Activated CD8-positive, alpha-beta T cell treated with anti-CD3 and anti-CD28 coated beads for 36 hours (primary cell): ENCODE data around the gene GAA. TPM values are rescaled to one million over a fixed set of nuclear protein-coding genes. Genes with fewer than 3 reads are reported as not detected.

Experiments used
- ATAC-seq: fragments of 200-7000 bp; cut with Tn5 transposase; one replicate; pipeline ENCODE4 v1.10.0; 2021; ENCODE audit warnings: mild to moderate bottlenecking, moderate library complexity
- CTCF ChIA-PET: fragments of 350-600 bp; sonication (Branson Sonifier 250); formaldehyde crosslinking; loops from one replicate; lab custom pipeline; 2021; ENCODE audit warnings: antibody characterized with exemption; lab: Charles Lee
- POLR2A ChIA-PET: fragments of 350-600 bp; sonication (Branson Sonifier 250); formaldehyde crosslinking; loops from one replicate; lab custom pipeline; 2021; ENCODE audit warnings: antibody characterized with exemption; lab: Charles Lee
- DNase-seq: peaks from one replicate; pipeline ENCODE4 v3.0.0-alpha.2; 2020
- H3K27ac Mint-ChIP-seq: one replicate; pipeline ENCODE4 v1.8.0; 2021; ENCODE audit warnings: mild to moderate bottlenecking, mixed read lengths
- H3K27me3 Mint-ChIP-seq: one replicate; pipeline ENCODE4 v1.8.0; 2021; ENCODE audit warnings: mixed read lengths
- H3K36me3 Mint-ChIP-seq: one replicate; pipeline ENCODE4 v1.8.0; 2021; ENCODE audit warnings: low read depth, mixed read lengths
- H3K4me1 Mint-ChIP-seq: one replicate; pipeline ENCODE4 v1.8.0; 2021; ENCODE audit warnings: low read depth, mixed read lengths
- H3K4me3 Mint-ChIP-seq: one replicate; pipeline ENCODE4 v1.8.0; 2021; ENCODE audit warnings: mild to moderate bottlenecking, moderate library complexity, mixed read lengths
- H3K9me3 Mint-ChIP-seq: one replicate; pipeline ENCODE4 v1.8.0; 2021; ENCODE audit warnings: mixed read lengths
- CTCF ChIP-seq: fragments of 200-600 bp; IDR thresholded peaks from one replicate; pipeline ENCODE4 v1.8.0; 2022; ENCODE audit warnings: antibody characterized with exemption, mild to moderate bottlenecking
- intact Hi-C: fragments of 100-400 bp; cut with micrococcal nuclease; formaldehyde crosslinking; loops from one replicate; pipeline ENCODE4 v1.10.0; 2022
- total RNA-seq, 2 experiments: library from RNA; stranded (reverse); gene quantifications; one replicate each; pipeline ENCODE4 v1.2.3, GENCODE V29; 2021

Gene GAA
- 10 to 100 TPM; 42.6 to 46.2 TPM for total RNA-seq

GRCh38 chr17:80101011-80101945 is at the start of gene GAA:
GAA (plus strand) TSS chr17:80101581; CDS start chr17:80104587, 3,006 bp downstream.
- peaks cover 29% of the 10 kb centered on the region for H3K4me1 Mint-ChIP-seq

GRCh38 chr17:80051681-80052080 is 49.7 kb upstream of the GAA start:
- Mint-ChIP-seq H3K27me3 (no peaks in the 10 kb centered on the region), H3K4me1 (no peaks in the 10 kb centered on the region), H3K36me3 (no peaks in the 10 kb centered on the region), H3K9me3 (no peaks in the 10 kb centered on the region), H3K27ac (no peak overlapping the region), H3K4me3 (no peak overlapping the region)
- POLR2A ChIA-PET, result no interaction called here
- DNase-seq, result no peak
- no peak for ATAC-seq
- no peak for TF ChIP-seq CTCF
- CTCF ChIA-PET, result no interaction called here
- intact Hi-C loops, result no loop called here

More at GRCh38 chr17:80101011-80101945, at the start of gene GAA:
- peaks cover 2% of the 10 kb centered on the region for H3K36me3 Mint-ChIP-seq
- peak within 1 kb of the TSS; percentile 88 for H3K4me3 Mint-ChIP-seq
- POLR2A ChIA-PET, result interaction anchor here (0.6 to 1.7 kb wide), 14 partner anchors 11 to 363 kb away, joined by 3 to 14 read pairs (median 4); partner anchors contain the start of gene EIF4A3
- CTCF ChIA-PET, result interaction anchor here (0.6 to 2.8 kb wide), 47 partner anchors 8 to 315 kb away, joined by 3 to 23 read pairs (median 4); partner anchors contain the start of gene ENDOV
- no peaks in the 10 kb centered on the region for H3K27me3 Mint-ChIP-seq
- peak; percentile 89 for TF ChIP-seq CTCF
- H3K27ac Mint-ChIP-seq, result peak within 1 kb of the TSS; percentile 79
- DNase-seq (peak; percentile 86), ATAC-seq (peak; percentile 89)
- intact Hi-C loops, result no loop called here
- no peaks in the 10 kb centered on the region for H3K9me3 Mint-ChIP-seq

GRCh38 chr17:80053102-80053501 is 48.3 kb upstream of the GAA start:
- POLR2A ChIA-PET, result no interaction called here
- no peaks in the 10 kb centered on the region for H3K4me1 Mint-ChIP-seq

GRCh38 chr17:80055597-80055996 is 45.8 kb upstream of the GAA start:
- no peak overlapping the region for H3K27ac Mint-ChIP-seq

More at GRCh38 chr17:80053102-80053501, 48.3 kb upstream of the GAA start:
- TF ChIP-seq CTCF, result no peak
- intact Hi-C loops, result no loop called here
- Mint-ChIP-seq H3K9me3 (no peaks in the 10 kb centered on the region), H3K4me3 (no peak overlapping the region), H3K27ac (no peak overlapping the region), H3K36me3 (no peaks in the 10 kb centered on the region), H3K27me3 (no peaks in the 10 kb centered on the region)
- CTCF ChIA-PET, result no interaction called here
- DNase-seq (no peak), ATAC-seq (no peak)

More at GRCh38 chr17:80055597-80055996, 45.8 kb upstream of the GAA start:
- no peak for TF ChIP-seq CTCF
- Mint-ChIP-seq H3K27me3 (no peaks in the 10 kb centered on the region), H3K4me1 (no peaks in the 10 kb centered on the region), H3K36me3 (no peaks in the 10 kb centered on the region), H3K9me3 (no peaks in the 10 kb centered on the region), H3K4me3 (no peak overlapping the region)
- DNase-seq, result no peak
- ChIA-PET POLR2A (interaction anchor here (0.6 kb wide), 1 partner anchor 30 kb away, joined by 3 read pairs; no protein-coding TSS in a partner anchor), CTCF (interaction anchor here (1.3 to 1.5 kb wide), 3 partner anchors 27 to 50 kb away, joined by 3 to 4 read pairs (median 3); no protein-coding TSS in a partner anchor)
- intact Hi-C loops, result no loop called here
- ATAC-seq, result no peak
